Smooth muscle cell (in vitro differentiated cells): ENCODE measurements around the gene ABHD12B. TPM values are rescaled to one million over a fixed set of nuclear protein-coding genes. Genes with fewer than 3 reads are reported as not detected.

ENCODE experiments used
- DNase-seq: peaks from one replicate; lab custom pipeline; 2025; ENCODE audit not compliant: unreplicated experiment; lab: John Stamatoyannopoulos, UW
- H2AFZ ChIP-seq: fragments of 200-600 bp; sonication (generic); 2 replicates; pipeline ENCODE4 v1.6.0; 2016; ENCODE audit warnings: antibody characterized with exemption, low read depth, mild to moderate bottlenecking
- H3F3A ChIP-seq: fragments of 200-600 bp; sonication (generic); 2 replicates; pipeline ENCODE4 v1.6.0; 2017; ENCODE audit warnings: antibody characterized with exemption, low read depth
- H3K27ac ChIP-seq: fragments of 200-600 bp; sonication (generic); 2 replicates; pipeline ENCODE4 v1.5.1; 2016; ENCODE audit warnings: low read depth, mild to moderate bottlenecking
- H3K27me3 ChIP-seq: fragments of 200-600 bp; sonication (generic); 2 replicates; pipeline ENCODE4 v1.6.1; 2016; ENCODE audit warnings: low read depth, mild to moderate bottlenecking
- H3K36me3 ChIP-seq: fragments of 200-600 bp; sonication (generic); 2 replicates; pipeline ENCODE4 v1.5.1; 2016; ENCODE audit warnings: low read depth
- H3K4me1 ChIP-seq: fragments of 200-600 bp; sonication (generic); 2 replicates; pipeline ENCODE4 v1.5.1; 2016; ENCODE audit warnings: low read depth
- H3K4me2 ChIP-seq: fragments of 200-600 bp; sonication (generic); 2 replicates; pipeline ENCODE4 v1.6.0; 2016; ENCODE audit warnings: mild to moderate bottlenecking
- H3K4me3 ChIP-seq: fragments of 200-600 bp; sonication (generic); 2 replicates; pipeline ENCODE4 v1.5.1; 2016; ENCODE audit warnings: mild to moderate bottlenecking
- H3K79me2 ChIP-seq: fragments of 200-600 bp; sonication (generic); 2 replicates; pipeline ENCODE4 v1.6.0; 2016; ENCODE audit warnings: low read depth, mild to moderate bottlenecking
- H3K9ac ChIP-seq: fragments of 200-600 bp; sonication (generic); 2 replicates; pipeline ENCODE4 v1.6.0; 2016; ENCODE audit warnings: low read depth
- H3K9me3 ChIP-seq: fragments of 200-600 bp; sonication (generic); replicated peaks from 2 replicates; pipeline ENCODE4 v1.5.1; 2016; ENCODE audit warnings: low read depth
- H4K20me1 ChIP-seq: fragments of 200-600 bp; sonication (generic); 2 replicates; pipeline ENCODE4 v1.6.0; 2016; ENCODE audit warnings: low read depth
- WGBS: methylation state at CpG from one replicate; pipeline ENCODE4 v1.1.7; 2016; ENCODE audit warnings: low lambda C conversion rate; 5-methylcytosine and 5-hydroxymethylcytosine counted together
- polyA plus RNA-seq: library from polyadenylated mRNA; unstranded; fragments of >200 nt; fragmentation: Nextera tagmentation; extraction: Ambion mirVana; gene quantifications from 2 replicates; pipeline ENCODE4 v1.2.1, GENCODE V29; 2016
- total RNA-seq: library from RNA; depleted of rRNA; stranded (reverse); fragments of >200 nt; gene quantifications from 2 replicates; pipeline ENCODE4 v1.2.3, GENCODE V29; 2014
- TF ChIP-seq, protein P1 (sequence below): fragments of 200-600 bp; sonication (generic); IDR thresholded peaks from 2 replicates; pipeline ENCODE4 v1.5.1; 2017; ENCODE audit warnings: borderline replicate concordance, mild to moderate bottlenecking, antibody characterized with exemption; ENCODE audit not compliant: insufficient read depth, poor library complexity, severe bottlenecking

The ABHD12B gene
- total and polyA plus RNA-seq, 2 experiments from 2014 or later: not detected

DNA sequence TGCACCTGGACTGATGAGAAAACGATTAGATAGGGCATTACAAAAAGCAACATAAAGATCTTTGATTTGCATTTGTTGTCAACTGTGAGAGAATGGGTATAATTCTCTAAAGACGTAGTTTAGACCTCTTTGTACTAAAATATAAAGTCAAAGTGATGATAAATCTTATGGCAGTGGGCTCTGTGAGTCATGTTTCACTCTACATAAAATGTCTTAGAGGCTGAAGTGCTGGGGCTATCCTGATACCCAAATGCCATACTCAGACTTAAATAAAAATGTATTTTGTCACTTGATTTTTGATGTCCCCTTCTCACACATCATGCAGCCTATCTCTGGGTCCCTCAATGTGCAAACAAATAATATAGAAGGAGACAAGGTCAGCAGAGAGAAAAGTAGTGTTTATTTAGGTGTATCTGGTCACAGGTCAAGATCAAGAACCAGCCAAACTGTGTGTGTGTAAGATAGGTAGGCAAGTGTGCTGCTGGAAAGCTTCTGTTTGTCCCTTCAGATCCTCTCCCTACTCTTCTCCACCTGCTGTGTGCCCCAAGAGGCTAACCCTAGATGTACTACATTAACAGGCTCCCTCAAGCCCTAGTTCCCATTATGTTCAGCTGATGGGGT is 33.9 kb upstream of the ABHD12B start:
- Histone ChIP-seq H3K4me3 (no peak overlapping the region), H3K9me3 (no peaks in the 10 kb centered on the region), H2AFZ (no peak overlapping the region), H3K36me3 (no peaks in the 10 kb centered on the region), H3K27ac (no peak overlapping the region), H3K4me1 (no peaks in the 10 kb centered on the region), H3K9ac (no peak overlapping the region), H3F3A (no peaks in the 10 kb centered on the region), H3K79me2 (no peaks in the 10 kb centered on the region), H3K4me2 (no peak overlapping the region), H4K20me1 (no peaks in the 10 kb centered on the region), H3K27me3 (no peaks in the 10 kb centered on the region)
- TF ChIP-seq, protein P1, sequence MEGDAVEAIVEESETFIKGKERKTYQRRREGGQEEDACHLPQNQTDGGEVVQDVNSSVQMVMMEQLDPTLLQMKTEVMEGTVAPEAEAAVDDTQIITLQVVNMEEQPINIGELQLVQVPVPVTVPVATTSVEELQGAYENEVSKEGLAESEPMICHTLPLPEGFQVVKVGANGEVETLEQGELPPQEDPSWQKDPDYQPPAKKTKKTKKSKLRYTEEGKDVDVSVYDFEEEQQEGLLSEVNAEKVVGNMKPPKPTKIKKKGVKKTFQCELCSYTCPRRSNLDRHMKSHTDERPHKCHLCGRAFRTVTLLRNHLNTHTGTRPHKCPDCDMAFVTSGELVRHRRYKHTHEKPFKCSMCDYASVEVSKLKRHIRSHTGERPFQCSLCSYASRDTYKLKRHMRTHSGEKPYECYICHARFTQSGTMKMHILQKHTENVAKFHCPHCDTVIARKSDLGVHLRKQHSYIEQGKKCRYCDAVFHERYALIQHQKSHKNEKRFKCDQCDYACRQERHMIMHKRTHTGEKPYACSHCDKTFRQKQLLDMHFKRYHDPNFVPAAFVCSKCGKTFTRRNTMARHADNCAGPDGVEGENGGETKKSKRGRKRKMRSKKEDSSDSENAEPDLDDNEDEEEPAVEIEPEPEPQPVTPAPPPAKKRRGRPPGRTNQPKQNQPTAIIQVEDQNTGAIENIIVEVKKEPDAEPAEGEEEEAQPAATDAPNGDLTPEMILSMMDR: no peak
- 81% methylated on average over 2 of the region's 2 CpGs for WGBS
- DNase-seq: no peak

DNA sequence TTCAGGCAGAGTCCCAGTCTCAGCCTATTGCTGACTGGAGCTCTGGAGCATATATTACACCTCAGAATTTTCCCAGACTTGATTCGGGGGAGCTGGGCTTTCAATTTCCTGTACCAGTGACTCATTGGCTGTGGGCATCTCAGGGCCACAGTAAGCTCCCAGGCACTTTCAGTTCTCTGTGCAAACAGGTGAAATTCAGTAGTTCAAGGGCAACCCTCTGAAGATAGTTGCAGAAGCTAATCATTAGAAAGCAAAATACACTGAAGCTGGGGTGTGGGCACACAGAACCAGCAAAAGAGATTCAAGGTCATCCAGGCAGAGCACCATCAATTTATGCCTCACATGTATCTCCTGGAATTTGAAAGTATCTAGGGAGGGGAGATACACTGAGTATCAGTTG is 32.8 kb upstream of the ABHD12B start:
- no peak overlapping the region for H3K9ac ChIP-seq
- no peak overlapping the region for H3K4me2 ChIP-seq
- H3K4me1 ChIP-seq: no peaks in the 10 kb centered on the region
- no peaks in the 10 kb centered on the region for H3K9me3 ChIP-seq
- no peak for DNase-seq
- no peak overlapping the region for H3K27ac ChIP-seq
- WGBS: 57% methylated on average over 1 of the region's 1 CpG
- no peaks in the 10 kb centered on the region for H3K27me3 ChIP-seq
- TF ChIP-seq, protein P1: no peak
- no peaks in the 10 kb centered on the region for H4K20me1 ChIP-seq
- no peaks in the 10 kb centered on the region for H3K36me3 ChIP-seq
- H3K4me3 ChIP-seq: no peak overlapping the region
- H3K79me2 ChIP-seq: no peaks in the 10 kb centered on the region
- no peaks in the 10 kb centered on the region for H3F3A ChIP-seq
- no peak overlapping the region for H2AFZ ChIP-seq

DNA sequence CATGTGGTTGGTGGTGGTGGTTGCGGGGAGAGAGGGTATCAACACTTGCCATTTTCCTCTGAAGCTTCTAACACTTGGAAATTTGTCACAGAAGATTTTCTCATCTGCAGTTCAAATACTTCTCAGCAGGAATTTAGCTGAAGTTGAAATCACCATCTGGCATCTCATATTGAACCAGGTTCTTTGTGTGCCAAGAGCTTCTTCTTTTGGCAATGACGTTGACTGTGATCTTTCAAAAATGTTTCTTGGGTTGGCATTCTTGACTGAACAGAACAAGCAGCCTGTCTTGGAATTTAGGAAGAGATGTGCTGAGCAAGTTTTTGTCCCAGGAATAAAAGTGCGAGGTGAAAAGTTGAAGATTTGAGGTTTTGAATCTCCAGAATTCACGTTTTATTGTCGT is 32.2 kb upstream of the ABHD12B start:
- no peak overlapping the region for H3K4me3 ChIP-seq
- no peak for DNase-seq
- H3K79me2 ChIP-seq: no peaks in the 10 kb centered on the region
- no peaks in the 10 kb centered on the region for H4K20me1 ChIP-seq
- no peak overlapping the region for H3K27ac ChIP-seq
- H3K36me3 ChIP-seq: no peaks in the 10 kb centered on the region
- no peak overlapping the region for H2AFZ ChIP-seq
- H3K27me3 ChIP-seq: no peaks in the 10 kb centered on the region
- H3K9me3 ChIP-seq: no peaks in the 10 kb centered on the region
- H3F3A ChIP-seq: no peaks in the 10 kb centered on the region
- no peak overlapping the region for H3K4me2 ChIP-seq
- TF ChIP-seq, protein P1: no peak
- WGBS: 96% methylated on average over 5 of the region's 5 CpGs
- no peaks in the 10 kb centered on the region for H3K4me1 ChIP-seq
- no peak overlapping the region for H3K9ac ChIP-seq

DNA sequence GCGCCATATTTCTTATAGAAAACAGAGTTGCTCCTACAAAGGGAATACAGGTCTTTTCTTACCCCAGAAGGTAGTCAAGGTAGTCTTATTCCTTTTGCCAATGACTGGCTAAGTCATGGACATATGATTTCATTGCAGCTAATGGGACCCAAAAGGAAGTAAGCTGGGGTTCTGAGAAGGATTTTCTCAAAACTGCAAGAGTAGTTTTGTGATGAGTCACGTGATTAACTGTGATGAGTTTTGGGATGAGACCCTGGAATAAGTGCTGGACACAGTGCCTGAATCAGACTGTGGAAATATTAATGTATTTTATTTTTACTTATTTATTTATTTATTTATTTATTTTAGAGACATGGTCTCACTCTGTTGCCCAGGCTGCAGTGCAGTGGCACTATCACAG is 27.5 kb upstream of the ABHD12B start:
- H2AFZ ChIP-seq: no peak overlapping the region
- H3K4me2 ChIP-seq: no peak overlapping the region
- no peaks in the 10 kb centered on the region for H3K79me2 ChIP-seq
- no peaks in the 10 kb centered on the region for H3K36me3 ChIP-seq
- WGBS: 99% methylated on average over 2 of the region's 2 CpGs
- peaks cover 8% of the 10 kb centered on the region for H3F3A ChIP-seq
- H3K27ac ChIP-seq: no peak overlapping the region
- no peaks in the 10 kb centered on the region for H3K27me3 ChIP-seq
- H3K9ac ChIP-seq: no peak overlapping the region
- no peaks in the 10 kb centered on the region for H4K20me1 ChIP-seq
- H3K9me3 ChIP-seq: no peaks in the 10 kb centered on the region
- no peaks in the 10 kb centered on the region for H3K4me1 ChIP-seq
- DNase-seq: no peak
- TF ChIP-seq, protein P1: no peak
- no peak overlapping the region for H3K4me3 ChIP-seq
